ENCODE measurements around the gene GSG1L.

The GSG1L gene

GRCh38 chr16:27840311-27841060, 223.0 kb downstream of the GSG1L start:
- no peak overlapping the region for H3K4me3 ChIP-seq (ENCODE audit: low read depth, low read length)
- no peak for TF ChIP-seq POLR2A (IDR thresholded peaks at IDR 0.05; ENCODE audit: extremely low read depth, insufficient read length)
- TF ChIP-seq, protein P1, sequence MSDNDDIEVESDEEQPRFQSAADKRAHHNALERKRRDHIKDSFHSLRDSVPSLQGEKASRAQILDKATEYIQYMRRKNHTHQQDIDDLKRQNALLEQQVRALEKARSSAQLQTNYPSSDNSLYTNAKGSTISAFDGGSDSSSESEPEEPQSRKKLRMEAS (IDR thresholded peaks at IDR 0.05; ENCODE audit: low read depth, low read length) = no peak
- TF ChIP-seq, protein P2, sequence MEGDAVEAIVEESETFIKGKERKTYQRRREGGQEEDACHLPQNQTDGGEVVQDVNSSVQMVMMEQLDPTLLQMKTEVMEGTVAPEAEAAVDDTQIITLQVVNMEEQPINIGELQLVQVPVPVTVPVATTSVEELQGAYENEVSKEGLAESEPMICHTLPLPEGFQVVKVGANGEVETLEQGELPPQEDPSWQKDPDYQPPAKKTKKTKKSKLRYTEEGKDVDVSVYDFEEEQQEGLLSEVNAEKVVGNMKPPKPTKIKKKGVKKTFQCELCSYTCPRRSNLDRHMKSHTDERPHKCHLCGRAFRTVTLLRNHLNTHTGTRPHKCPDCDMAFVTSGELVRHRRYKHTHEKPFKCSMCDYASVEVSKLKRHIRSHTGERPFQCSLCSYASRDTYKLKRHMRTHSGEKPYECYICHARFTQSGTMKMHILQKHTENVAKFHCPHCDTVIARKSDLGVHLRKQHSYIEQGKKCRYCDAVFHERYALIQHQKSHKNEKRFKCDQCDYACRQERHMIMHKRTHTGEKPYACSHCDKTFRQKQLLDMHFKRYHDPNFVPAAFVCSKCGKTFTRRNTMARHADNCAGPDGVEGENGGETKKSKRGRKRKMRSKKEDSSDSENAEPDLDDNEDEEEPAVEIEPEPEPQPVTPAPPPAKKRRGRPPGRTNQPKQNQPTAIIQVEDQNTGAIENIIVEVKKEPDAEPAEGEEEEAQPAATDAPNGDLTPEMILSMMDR (IDR thresholded peaks at IDR 0.05; ENCODE audit: low read depth, low read length) = no peak
- TF ChIP-seq MYC (IDR thresholded peaks at IDR 0.05; ENCODE audit: low read depth, low read length) = no peak
- no peak for DNase-seq (ENCODE audit: low read depth)

- TF ChIP-seq, protein P2 (IDR thresholded peaks at IDR 0.05; ENCODE audit: low read depth, low read length) = no peak
- TF ChIP-seq MYC (IDR thresholded peaks at IDR 0.05; ENCODE audit: low read depth, low read length) (no peak), POLR2A (IDR thresholded peaks at IDR 0.05; ENCODE audit: extremely low read depth, insufficient read length) (no peak)
- TF ChIP-seq, protein P1 (IDR thresholded peaks at IDR 0.05; ENCODE audit: low read depth, low read length) = no peak
- no peak overlapping the region for H3K4me3 ChIP-seq (ENCODE audit: low read depth, low read length)
- no peak for DNase-seq (ENCODE audit: low read depth)
These were observed 224.1 kb downstream of the GSG1L start for GRCh38 chr16:27839419-27839818.

DNA sequence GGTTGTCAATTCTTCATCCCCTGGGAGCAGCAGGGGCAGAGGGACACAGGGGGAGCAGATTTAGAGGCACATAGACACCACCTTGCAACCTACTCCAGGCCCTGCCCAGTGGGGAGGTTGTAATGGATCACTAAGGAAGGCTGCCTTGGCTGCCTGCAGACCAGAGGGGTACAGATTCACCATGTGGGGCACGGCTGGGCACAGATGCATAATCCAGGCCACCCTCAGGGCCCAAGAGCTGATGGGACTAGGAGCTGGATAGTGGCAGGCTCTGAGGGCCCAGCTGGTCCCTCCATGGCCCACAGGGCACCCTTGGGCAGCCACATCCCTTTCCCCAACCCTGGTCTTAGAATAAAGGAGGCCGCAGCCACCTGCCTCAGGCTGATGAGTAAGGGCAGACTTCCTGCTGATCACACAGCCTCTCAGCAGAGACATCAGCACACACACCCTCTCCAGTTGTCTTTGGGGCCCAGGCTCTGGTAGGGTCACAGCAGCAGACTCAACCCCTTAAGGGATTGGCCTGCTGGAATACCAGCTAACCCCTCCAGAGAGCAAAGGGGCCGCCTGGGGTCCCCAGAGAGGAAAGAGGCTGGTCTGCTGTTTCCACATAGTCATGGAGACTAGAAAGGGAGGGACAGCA, 224.9 kb downstream of the GSG1L start:
- DNase-seq (ENCODE audit: low read depth) = peak; percentile 30
- TF ChIP-seq, protein P1 (IDR thresholded peaks at IDR 0.05; ENCODE audit: low read depth, low read length) = no peak
- TF ChIP-seq POLR2A (IDR thresholded peaks at IDR 0.05; ENCODE audit: extremely low read depth, insufficient read length) (no peak), MYC (IDR thresholded peaks at IDR 0.05; ENCODE audit: low read depth, low read length) (no peak)
- TF ChIP-seq, protein P2 (IDR thresholded peaks at IDR 0.05; ENCODE audit: low read depth, low read length) = no peak
- no peak overlapping the region for H3K4me3 ChIP-seq (ENCODE audit: low read depth, low read length)

GRCh38 chr16:27829975-27830374, 233.5 kb downstream of the GSG1L start:
- DNase-seq (ENCODE audit: low read depth) = no peak
- no peak overlapping the region for H3K4me3 ChIP-seq (ENCODE audit: low read depth, low read length)
- TF ChIP-seq, protein P1 (IDR thresholded peaks at IDR 0.05; ENCODE audit: low read depth, low read length) = no peak
- no peak for TF ChIP-seq POLR2A (IDR thresholded peaks at IDR 0.05; ENCODE audit: extremely low read depth, insufficient read length)

- DNase-seq (ENCODE audit: low read depth) = no peak
- no peak overlapping the region for H3K4me3 ChIP-seq (ENCODE audit: low read depth, low read length)
- TF ChIP-seq MYC (IDR thresholded peaks at IDR 0.05; ENCODE audit: low read depth, low read length) (no peak), POLR2A (IDR thresholded peaks at IDR 0.05; ENCODE audit: extremely low read depth, insufficient read length) (no peak)
- TF ChIP-seq, protein P1 (IDR thresholded peaks at IDR 0.05; ENCODE audit: low read depth, low read length) = no peak
- TF ChIP-seq, protein P2 (IDR thresholded peaks at IDR 0.05; ENCODE audit: low read depth, low read length) = no peak
These were observed 234.8 kb downstream of the GSG1L start for GRCh38 chr16:27828671-27829070.

- TF ChIP-seq, protein P1 (IDR thresholded peaks at IDR 0.05; ENCODE audit: low read depth, low read length) = no peak
- no peak for TF ChIP-seq POLR2A (IDR thresholded peaks at IDR 0.05; ENCODE audit: extremely low read depth, insufficient read length)
- TF ChIP-seq MYC (IDR thresholded peaks at IDR 0.05; ENCODE audit: low read depth, low read length) = no peak
- TF ChIP-seq, protein P2 (IDR thresholded peaks at IDR 0.05; ENCODE audit: low read depth, low read length) = no peak
- no peak for DNase-seq (ENCODE audit: low read depth)
- no peak overlapping the region for H3K4me3 ChIP-seq (ENCODE audit: low read depth, low read length)
These were observed 235.7 kb downstream of the GSG1L start for GRCh38 chr16:27827765-27828164.

All from NB4 (cell line).